CD4-positive, alpha-beta T cell treated with Interleukin-15 for 4 hours (primary cell): Measurements from ENCODE around the gene HEBP1.

ENCODE experiments used
- DNase-seq: peaks from one replicate; pipeline ENCODE4 v3.0.0-alpha.2; 2020; ENCODE audit warnings: low spot score

Gene HEBP1

GRCh38 chr12:13023811-13024530, 23.9 kb upstream of the HEBP1 start:
- no peak for DNase-seq

GRCh38 chr12:13022851-13023271, 22.8 kb upstream of the HEBP1 start:
- DNase-seq: no peak

DNA sequence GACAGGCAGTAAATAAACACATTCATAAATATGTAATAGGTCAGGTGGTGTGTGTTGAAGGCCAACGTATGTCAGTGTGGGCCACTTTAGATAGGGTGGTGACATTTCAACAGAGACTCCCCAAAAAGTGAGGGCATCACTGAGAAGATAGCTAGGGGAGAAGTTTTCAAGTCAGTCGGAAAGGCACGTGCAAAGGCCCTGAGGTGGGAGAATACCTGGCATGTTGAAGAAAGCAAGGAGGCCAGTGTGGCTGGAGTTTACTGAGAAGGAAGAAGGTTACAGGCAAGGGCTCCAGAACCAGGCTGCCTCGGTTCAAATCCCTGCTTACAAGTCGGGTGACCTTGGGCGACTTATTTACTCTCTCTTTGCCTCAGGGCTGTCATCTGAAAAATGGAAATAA, 11.0 kb upstream of the HEBP1 start:
- DNase-seq: no peak

GRCh38 chr12:13008741-13009380, 8.8 kb upstream of the HEBP1 start:
- no peak for DNase-seq

GRCh38 chr12:13007496-13008233, 7.6 kb upstream of the HEBP1 start:
- no peak for DNase-seq

DNA sequence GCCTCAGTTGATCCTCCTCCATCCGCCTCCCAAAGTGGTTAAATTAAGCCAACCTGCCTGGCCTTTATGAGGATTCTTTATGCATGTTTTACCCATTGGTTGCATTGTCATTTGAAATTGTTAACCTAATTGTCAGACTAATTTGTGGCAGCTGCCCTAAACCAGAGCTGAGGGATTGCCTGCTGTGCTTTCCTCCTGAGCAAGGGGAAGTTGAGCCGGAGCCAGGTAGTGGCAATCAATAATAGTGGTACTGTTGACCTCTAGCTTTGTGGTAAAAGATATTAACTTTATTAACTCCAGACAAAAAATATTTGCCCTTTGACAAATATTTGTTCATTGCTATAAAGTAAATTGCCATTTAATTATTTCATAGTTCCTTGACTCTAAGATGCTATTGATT, 5.6 kb upstream of the HEBP1 start:
- DNase-seq: no peak

- no peak for DNase-seq
Observed at GRCh38 chr12:13004986-13005385, 4.9 kb upstream of the HEBP1 start.

DNA sequence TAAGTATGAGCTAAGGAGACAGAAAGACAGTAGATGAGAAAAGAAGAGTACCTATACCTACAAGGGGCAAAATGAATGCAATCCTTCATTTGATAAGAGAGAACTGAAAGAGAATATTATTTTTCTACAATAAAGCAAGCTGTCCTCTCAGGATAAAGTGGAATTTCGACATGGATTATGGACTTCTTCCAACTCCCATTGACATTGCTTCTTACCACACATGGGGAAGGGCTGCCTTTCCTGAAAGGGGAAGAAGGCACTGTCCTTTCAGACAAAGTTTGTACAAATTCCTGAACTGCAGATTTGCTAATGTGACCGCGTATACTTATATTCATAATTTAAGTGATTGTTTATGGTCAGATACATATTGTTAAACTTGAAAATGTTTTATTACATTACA, 4.3 kb upstream of the HEBP1 start:
- no peak for DNase-seq

- DNase-seq: no peak
Observed at GRCh38 chr12:13002301-13003097, 2.4 kb upstream of the HEBP1 start.

DNA sequence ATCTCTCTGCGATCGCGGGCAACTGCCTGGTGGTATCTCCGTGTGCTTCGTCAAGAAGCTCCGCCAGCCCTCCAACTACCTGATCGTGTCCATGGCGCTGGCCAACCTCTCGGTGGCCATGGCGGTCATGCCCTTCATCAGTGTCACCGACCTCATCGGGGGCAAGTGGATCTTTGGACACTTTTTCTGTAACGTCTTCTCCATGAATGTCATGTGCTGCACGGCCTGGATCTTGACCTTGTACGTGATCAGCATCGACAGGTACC, 1.6 kb upstream of the HEBP1 start:
- no peak for DNase-seq

GRCh38 chr12:13000925-13001774, 1.1 kb upstream of the HEBP1 start:
- peak; percentile 24 for DNase-seq

GRCh38 chr12:13000616-13000924, 505 bp upstream of the HEBP1 start:
- no peak for DNase-seq

GRCh38 chr12:12999271-12999958, 650 bp downstream of the HEBP1 start:
- DNase-seq: no peak

DNA sequence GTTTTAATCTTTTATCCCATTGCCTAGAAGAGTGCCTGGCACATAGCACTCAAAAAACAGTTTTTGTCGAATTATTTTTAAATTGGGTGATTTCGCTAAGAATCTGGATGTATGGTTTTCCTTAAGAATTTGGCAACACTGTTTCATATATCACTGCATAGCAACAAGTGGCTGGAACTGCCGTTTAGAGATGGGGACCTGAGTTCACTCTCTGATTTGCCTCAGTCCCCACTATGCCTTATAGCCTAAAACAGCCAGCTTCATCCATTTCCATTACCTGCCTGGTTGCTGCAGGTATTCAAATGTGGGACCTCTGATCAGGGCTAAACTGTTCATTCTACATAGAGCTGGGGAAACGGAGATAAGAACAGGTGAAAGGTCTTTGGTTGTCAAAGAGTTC, 1.8 kb downstream of the HEBP1 start:
- no peak for DNase-seq

DNA sequence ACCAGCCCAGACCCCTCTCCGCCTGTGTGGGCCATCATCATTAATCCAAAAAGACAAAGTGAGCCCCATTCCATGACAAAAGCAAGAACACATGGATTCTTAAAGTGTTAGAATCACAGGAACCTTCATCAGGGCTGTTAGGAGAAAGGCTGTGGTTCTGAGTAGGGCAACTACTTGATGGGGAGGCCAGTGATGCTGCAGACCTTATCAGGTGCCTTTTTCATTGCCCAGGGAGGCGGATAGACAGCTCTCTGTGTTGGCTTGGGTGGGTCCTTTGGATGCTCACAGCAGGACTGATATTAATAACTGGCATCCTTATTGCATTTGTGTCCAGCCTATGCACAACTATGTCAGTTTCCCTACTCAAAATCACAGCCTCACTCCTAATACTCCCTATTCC, 2.3 kb downstream of the HEBP1 start:
- no peak for DNase-seq

DNA sequence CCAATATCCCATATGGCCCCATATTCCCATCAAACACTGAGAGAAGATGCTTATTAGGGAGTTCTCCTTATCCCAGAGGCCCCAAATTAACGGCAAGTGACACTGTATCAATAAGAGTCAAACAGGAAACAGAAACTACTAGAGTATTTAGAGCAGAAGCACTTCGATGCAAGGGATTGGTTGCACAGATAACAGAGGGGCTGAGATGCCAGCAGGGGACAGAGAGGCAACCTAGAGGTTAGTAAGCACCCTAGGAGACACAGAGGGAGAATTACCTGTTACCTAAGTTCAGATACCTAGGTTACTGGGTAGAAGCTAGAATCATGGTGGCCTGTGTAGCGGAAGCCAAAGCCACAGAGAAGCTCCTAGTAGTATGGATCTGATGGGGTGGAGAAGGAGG, 2.9 kb downstream of the HEBP1 start:
- DNase-seq: no peak

GRCh38 chr12:12996209-12996608, 3.9 kb downstream of the HEBP1 start:
- DNase-seq: no peak

- no peak for DNase-seq
Observed at GRCh38 chr12:12995088-12995487, 5.0 kb downstream of the HEBP1 start.

GRCh38 chr12:12993367-12993766, 6.7 kb downstream of the HEBP1 start:
- DNase-seq: no peak

GRCh38 chr12:12992418-12993130, 7.5 kb downstream of the HEBP1 start:
- DNase-seq: no peak
